ENCODE measurements around the gene TRAF3IP3.

Gene TRAF3IP3

DNA sequence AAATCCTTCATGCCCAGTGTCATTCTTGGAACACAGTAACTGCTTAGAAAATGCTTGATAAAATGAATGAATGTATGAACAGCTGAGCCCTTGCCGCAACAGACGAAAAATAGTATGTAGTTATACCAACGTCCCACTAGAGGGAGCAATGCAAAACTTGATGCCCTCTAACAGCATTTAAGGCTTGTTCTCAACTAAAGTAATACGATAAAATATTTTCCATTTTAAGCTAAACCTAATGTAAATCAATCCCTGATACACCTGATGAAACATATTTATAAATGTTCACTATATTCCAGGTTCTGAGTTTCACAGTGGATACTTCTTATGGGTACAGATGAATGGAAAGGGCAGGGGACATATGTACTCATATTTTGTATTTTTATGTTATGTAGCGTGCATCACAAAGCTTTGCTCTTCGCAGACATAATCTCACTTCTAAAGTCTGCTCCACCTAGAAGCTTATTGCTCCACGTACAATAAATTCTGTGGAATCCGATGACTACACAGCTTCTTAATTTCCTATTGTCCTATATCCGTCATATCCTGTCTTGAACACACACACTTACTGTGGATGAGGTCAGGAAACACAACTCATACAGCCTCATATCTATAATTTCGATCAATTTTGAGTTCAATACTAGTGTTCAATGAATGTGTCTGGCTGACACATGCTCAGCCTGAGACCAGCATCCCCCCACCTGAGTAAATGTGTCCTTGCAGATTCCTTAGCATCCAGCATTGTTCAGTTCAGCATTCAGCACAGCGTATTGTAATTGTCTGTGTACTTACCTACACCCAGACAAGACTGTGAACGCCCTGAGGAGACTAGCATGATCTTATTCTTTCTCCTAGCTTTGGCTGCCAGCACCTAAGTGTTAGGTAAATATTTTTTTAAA, 67.5 kb downstream of the TRAF3IP3 start:
- TF ChIP-seq, protein P1, sequence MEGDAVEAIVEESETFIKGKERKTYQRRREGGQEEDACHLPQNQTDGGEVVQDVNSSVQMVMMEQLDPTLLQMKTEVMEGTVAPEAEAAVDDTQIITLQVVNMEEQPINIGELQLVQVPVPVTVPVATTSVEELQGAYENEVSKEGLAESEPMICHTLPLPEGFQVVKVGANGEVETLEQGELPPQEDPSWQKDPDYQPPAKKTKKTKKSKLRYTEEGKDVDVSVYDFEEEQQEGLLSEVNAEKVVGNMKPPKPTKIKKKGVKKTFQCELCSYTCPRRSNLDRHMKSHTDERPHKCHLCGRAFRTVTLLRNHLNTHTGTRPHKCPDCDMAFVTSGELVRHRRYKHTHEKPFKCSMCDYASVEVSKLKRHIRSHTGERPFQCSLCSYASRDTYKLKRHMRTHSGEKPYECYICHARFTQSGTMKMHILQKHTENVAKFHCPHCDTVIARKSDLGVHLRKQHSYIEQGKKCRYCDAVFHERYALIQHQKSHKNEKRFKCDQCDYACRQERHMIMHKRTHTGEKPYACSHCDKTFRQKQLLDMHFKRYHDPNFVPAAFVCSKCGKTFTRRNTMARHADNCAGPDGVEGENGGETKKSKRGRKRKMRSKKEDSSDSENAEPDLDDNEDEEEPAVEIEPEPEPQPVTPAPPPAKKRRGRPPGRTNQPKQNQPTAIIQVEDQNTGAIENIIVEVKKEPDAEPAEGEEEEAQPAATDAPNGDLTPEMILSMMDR (IDR thresholded peaks at IDR 0.05; ENCODE audit: low read depth, low read length, missing control alignments): peak; percentile 73
- in situ Hi-C loops (cut with HindIII; ENCODE audit: low sequenced_read_pairs): no loop called here
- H3K4me3 ChIP-seq (ENCODE audit: low read depth, low read length): no peak overlapping the region
- DNase-seq (ENCODE audit: low read depth): peak; percentile 45

DNA sequence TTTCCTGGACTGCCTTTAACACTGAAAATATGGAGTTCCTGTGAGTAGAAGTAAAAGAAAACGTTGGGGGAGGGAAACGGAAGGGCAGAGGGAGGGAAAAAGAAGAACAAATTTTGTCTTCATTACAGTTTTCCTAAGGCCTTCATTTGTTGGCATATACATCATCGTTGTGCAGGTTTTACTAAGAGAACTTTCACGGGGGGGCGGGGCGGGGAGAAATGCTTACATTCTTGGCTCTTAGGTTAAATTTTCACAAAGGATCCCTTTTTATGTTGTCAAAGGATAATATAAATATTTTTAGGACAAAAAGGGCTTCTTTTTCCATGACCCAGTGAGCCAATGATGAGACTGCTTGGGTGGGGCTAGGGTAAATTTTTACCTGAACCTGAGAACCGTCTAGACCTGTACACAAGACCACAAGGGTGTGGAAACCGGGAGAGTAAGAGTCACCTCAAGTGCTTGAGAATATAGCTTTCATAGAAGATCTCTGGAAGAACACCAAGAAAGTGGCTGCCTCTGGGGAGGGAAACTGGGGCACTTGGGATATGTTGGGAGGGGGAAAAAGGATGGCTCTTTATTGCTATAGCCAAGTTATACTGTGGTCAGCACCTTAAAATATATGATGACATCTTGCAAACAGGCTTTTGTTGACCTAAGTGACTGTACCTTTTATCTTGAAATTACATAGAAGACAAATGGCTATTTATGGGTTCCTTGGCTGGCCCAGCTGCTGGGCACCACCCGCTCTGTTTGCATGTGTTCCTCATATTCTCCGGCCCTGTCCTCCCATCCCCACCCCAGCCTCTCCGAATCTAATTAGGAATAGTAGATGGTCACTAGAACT, 70.0 kb downstream of the TRAF3IP3 start:
- DNase-seq (ENCODE audit: low read depth): no peak
- no peak overlapping the region for H3K4me3 ChIP-seq (ENCODE audit: low read depth, low read length)
- TF ChIP-seq, protein P1 (IDR thresholded peaks at IDR 0.05; ENCODE audit: low read depth, low read length, missing control alignments): no peak
- in situ Hi-C loops (cut with HindIII; ENCODE audit: low sequenced_read_pairs): no loop called here

DNA sequence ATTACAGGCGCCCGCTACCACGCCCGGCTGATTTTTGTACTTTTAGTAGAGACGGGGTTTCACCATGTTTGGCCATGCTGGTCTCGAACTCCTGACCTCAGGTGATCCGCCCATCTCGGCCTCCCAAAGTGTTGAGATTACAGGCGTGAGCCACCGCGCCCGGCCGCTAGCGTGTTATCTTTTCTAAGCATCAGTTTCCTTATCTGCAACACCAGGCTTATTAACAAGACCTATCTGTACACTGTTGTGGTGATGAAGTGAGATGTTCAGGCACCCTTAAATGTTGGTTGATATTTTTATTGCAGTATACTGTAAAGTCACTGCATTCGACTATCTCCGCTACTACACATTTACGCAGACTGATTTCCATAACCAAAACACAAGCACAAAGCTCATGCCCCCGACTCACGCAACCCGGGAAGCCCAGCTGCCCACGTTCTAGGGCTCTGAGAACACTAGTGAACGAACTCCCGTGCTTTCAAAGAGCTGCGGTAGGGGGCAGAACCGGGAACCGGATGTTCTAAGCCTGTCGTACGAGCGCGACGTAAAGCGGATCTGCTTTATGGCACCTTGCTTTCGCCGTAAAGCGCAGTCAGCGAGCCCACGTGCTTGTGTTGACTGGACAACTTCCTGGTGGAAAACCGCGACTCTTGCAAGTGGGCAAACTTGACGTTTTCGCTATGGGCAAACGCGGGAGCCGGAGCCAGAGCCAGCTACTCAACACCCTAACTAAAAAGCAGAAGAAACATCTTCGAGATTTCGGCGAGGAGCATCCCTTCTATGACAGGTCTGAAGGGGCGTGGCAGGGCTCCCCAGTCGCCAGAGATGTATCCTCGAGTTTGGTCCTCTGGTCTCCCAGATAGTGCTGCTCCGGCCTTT, 71.8 kb downstream of the TRAF3IP3 start, which contains the start of gene UTP25:
Gene UTP25 (plus strand): TSS at position 589 of the 879 bp plus-strand sequence. CDS start 92 bp downstream, at position 681.
- H3K4me3 ChIP-seq (ENCODE audit: low read depth, low read length): peak within 1 kb of the TSS; percentile 90
- TF ChIP-seq, protein P1 (IDR thresholded peaks at IDR 0.05; ENCODE audit: low read depth, low read length, missing control alignments): peak; percentile 80
- peak; percentile 96 for DNase-seq (ENCODE audit: low read depth)
- in situ Hi-C loops (cut with HindIII; ENCODE audit: low sequenced_read_pairs): no loop called here

- in situ Hi-C loops (cut with HindIII; ENCODE audit: low sequenced_read_pairs): no loop called here
- TF ChIP-seq, protein P1 (IDR thresholded peaks at IDR 0.05; ENCODE audit: low read depth, low read length, missing control alignments): no peak
- no peak overlapping the region for H3K4me3 ChIP-seq (ENCODE audit: low read depth, low read length)
- no peak for DNase-seq (ENCODE audit: low read depth)
Observed at GRCh38 chr1:209829716-209830115, 73.9 kb downstream of the TRAF3IP3 start.

DNA sequence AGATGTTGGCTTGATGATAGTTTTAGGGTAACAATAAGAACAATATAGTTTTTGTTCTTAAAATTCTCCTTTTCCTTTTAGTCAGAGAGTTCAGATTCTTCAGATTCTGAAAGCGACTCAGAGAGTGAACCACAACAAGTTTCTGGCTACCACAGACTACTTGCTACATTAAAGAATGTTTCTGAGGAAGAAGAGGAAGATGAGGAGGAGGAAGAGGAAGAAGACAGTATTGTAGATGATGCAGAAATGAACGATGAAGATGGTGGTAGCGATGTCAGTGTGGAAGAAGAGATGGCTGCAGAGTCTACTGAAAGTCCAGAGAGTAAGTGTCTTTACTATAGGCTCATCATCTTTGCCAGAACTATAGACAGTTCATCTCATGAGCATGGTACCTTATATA, 74.9 kb downstream of the TRAF3IP3 start:
- in situ Hi-C loops (cut with HindIII; ENCODE audit: low sequenced_read_pairs): no loop called here
- TF ChIP-seq, protein P1 (IDR thresholded peaks at IDR 0.05; ENCODE audit: low read depth, low read length, missing control alignments): no peak
- no peak for DNase-seq (ENCODE audit: low read depth)
- no peak overlapping the region for H3K4me3 ChIP-seq (ENCODE audit: low read depth, low read length)
